Measurements from ENCODE around the gene FAM136A. TPM values are rescaled to one million over a fixed set of nuclear protein-coding genes. Genes with fewer than 3 reads are reported as not detected.
A peak's percentile ranks its signal among the peaks of the same experiment; 100 is the strongest.

FAM136A gene
- total RNA-seq = 10 to 100 TPM; 26.2 to 27.4 TPM
- polyA plus RNA-seq = 10 to 100 TPM; 33.4 to 43.6 TPM

GRCh38 chr2:70301344-70302194, at the start of gene FAM136A:
TSS of gene FAM136A (minus strand) at chr2:70302067. CDS start at chr2:70302011, 56 bp downstream.
- H3K4me3 ChIP-seq (ENCODE audit: low read length in 2 of 2) = peak within 1 kb of the TSS; percentile 72 to 80
- Mint-ChIP-seq H3K4me3 (peak within 1 kb of the TSS; percentile 84 to 97 (median 93)), H3K4me1 (peaks cover 15 to 26% (median 22%) of the 10 kb centered on the region in 4 donors), H3K27ac (peak within 1 kb of the TSS; percentile 77 to 94 (median 91)), H3K9me3 (no peaks in the 10 kb centered on the region), H3K27me3 (no peaks in the 10 kb centered on the region), H3K36me3 (peaks cover 16 to 30% of the 10 kb centered on the region in 2 donors)
- peaks cover 8% of the 10 kb centered on the region for H3K4me1 ChIP-seq (ENCODE audit: insufficient read depth, low read length)
- peak within 1 kb of the TSS; percentile 79 for H3K27ac ChIP-seq (ENCODE audit: low read depth, low read length)
- intact Hi-C loops (cut with micrococcal nuclease) = loop anchor here (1.0 to 10.0 kb wide), 6 partner anchors 8 to 577 kb away; partner anchors contain the start of genes C2orf42, SNRPG and TGFA
- no peaks in the 10 kb centered on the region for H3K9me3 ChIP-seq (ENCODE audit: control insufficient read depth in 1 of 2, low read length in 2 of 2)
- H3K27me3 ChIP-seq (ENCODE audit: insufficient read depth, low read length) = no peaks in the 10 kb centered on the region
- DNase-seq = peak; percentile 86 to 89 (median 86)
- POLR2A ChIA-PET (ENCODE audit: partially characterized antibody) = interaction anchor here (0.9 to 3.2 kb wide), 13 partner anchors 8 to 399 kb away, joined by 3 to 22 read pairs (median 5); partner anchors contain the start of genes C2orf42, MXD1, PCYOX1 and SNRPG
- no peaks in the 10 kb centered on the region for H3K36me3 ChIP-seq (ENCODE audit: insufficient read depth, low read length)
- CTCF ChIA-PET (ENCODE audit: partially characterized antibody) = interaction anchor here (0.7 to 6.7 kb wide), 26 partner anchors 9 to 649 kb away, joined by 3 to 136 read pairs (median 5); partner anchors contain the start of genes C2orf42, MXD1, PCYOX1 and SNRPG

GRCh38 chr2:70349921-70350685, 48.2 kb upstream of the FAM136A start:
- no peaks in the 10 kb centered on the region for H3K9me3 Mint-ChIP-seq
- intact Hi-C loops (cut with micrococcal nuclease) = no loop called here
- no peaks in the 10 kb centered on the region for H3K36me3 Mint-ChIP-seq
- DNase-seq = no peak
- Histone ChIP-seq H3K27ac (ENCODE audit: low read depth, low read length) (no peak overlapping the region), H3K27me3 (ENCODE audit: insufficient read depth, low read length) (no peaks in the 10 kb centered on the region), H3K36me3 (ENCODE audit: insufficient read depth, low read length) (no peaks in the 10 kb centered on the region), H3K9me3 (ENCODE audit: control insufficient read depth in 1 of 2, low read length in 2 of 2) (no peaks in the 10 kb centered on the region), H3K4me1 (ENCODE audit: insufficient read depth, low read length) (no peaks in the 10 kb centered on the region), H3K4me3 (ENCODE audit: low read length in 2 of 2) (no peak overlapping the region)
- ChIA-PET POLR2A (ENCODE audit: partially characterized antibody) (interaction anchor here (0.7 kb wide), 1 partner anchor 259 kb away, joined by 5 read pairs; no protein-coding TSS in a partner anchor), CTCF (ENCODE audit: partially characterized antibody) (interaction anchor here (0.6 kb wide), 1 partner anchor 627 kb away, joined by 3 read pairs; no protein-coding TSS in a partner anchor)
- no peak overlapping the region for H3K4me3 Mint-ChIP-seq
- H3K4me1 Mint-ChIP-seq = no peaks in the 10 kb centered on the region
- no peak overlapping the region for H3K27ac Mint-ChIP-seq
- H3K27me3 Mint-ChIP-seq = peaks cover 22 to 23% of the 10 kb centered on the region in 2 donors

DNA sequence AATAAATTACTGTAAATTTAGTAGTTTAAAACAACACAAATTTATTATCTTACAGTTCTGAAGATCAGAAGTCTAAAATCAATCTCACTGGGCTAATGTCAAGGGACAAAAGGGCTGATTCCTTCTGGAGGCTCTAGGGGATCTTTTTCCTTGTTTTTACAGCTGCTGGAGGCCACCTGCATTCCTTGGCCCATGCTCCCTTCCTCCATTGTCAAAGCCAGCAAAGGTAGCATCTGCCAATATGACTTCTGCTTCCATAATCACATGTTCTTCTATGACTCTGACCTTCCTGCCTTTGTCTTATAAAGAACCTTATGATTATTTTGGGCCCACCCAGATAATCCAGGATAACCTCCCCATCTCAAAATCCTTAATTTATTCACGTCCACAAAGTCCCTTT, 46.0 kb upstream of the FAM136A start:
- no peaks in the 10 kb centered on the region for H3K4me1 Mint-ChIP-seq
- CTCF ChIA-PET (ENCODE audit: partially characterized antibody) = no interaction called here
- peaks cover 22 to 23% of the 10 kb centered on the region in 2 donors for H3K27me3 Mint-ChIP-seq
- no peaks in the 10 kb centered on the region for H3K36me3 Mint-ChIP-seq
- H3K36me3 ChIP-seq (ENCODE audit: insufficient read depth, low read length) = no peaks in the 10 kb centered on the region
- no peak overlapping the region for H3K27ac ChIP-seq (ENCODE audit: low read depth, low read length)
- intact Hi-C loops (cut with micrococcal nuclease) = no loop called here
- H3K9me3 Mint-ChIP-seq = no peaks in the 10 kb centered on the region
- H3K4me3 Mint-ChIP-seq = no peak overlapping the region
- POLR2A ChIA-PET (ENCODE audit: partially characterized antibody) = no interaction called here
- DNase-seq = no peak
- no peak overlapping the region for H3K27ac Mint-ChIP-seq
- no peaks in the 10 kb centered on the region for H3K9me3 ChIP-seq (ENCODE audit: control insufficient read depth in 1 of 2, low read length in 2 of 2)
- H3K4me1 ChIP-seq (ENCODE audit: insufficient read depth, low read length) = no peaks in the 10 kb centered on the region
- no peak overlapping the region for H3K4me3 ChIP-seq (ENCODE audit: low read length in 2 of 2)
- H3K27me3 ChIP-seq (ENCODE audit: insufficient read depth, low read length) = no peaks in the 10 kb centered on the region

DNA sequence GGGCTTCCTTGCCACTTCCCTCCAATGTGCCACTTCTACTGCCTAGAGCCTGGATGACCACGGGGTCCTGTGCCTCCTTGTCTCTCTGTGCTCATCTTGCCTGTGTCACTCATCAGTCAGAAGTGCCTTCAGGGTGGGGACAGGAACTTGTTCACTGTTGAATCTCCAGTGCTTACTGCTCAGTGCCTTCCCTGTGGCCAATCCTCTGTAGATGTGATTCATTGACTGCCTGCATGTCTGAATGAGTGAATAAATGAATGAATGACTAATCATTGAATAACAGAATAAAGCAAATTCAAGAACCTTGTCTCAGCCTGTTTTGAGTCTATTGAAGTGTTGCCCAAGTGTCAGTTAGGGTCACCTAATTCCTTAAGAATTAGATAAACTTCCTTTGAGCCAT, 42.3 kb upstream of the FAM136A start:
- Mint-ChIP-seq H3K9me3 (no peaks in the 10 kb centered on the region), H3K27me3 (peaks cover 11 to 15% of the 10 kb centered on the region in 2 donors), H3K36me3 (no peaks in the 10 kb centered on the region), H3K4me3 (no peak overlapping the region), H3K4me1 (peaks cover 0 to 2% (median under 1%) of the 10 kb centered on the region in 4 donors), H3K27ac (no peak overlapping the region)
- Histone ChIP-seq H3K27me3 (ENCODE audit: insufficient read depth, low read length) (no peaks in the 10 kb centered on the region), H3K4me1 (ENCODE audit: insufficient read depth, low read length) (no peaks in the 10 kb centered on the region), H3K27ac (ENCODE audit: low read depth, low read length) (no peak overlapping the region), H3K9me3 (ENCODE audit: control insufficient read depth in 1 of 2, low read length in 2 of 2) (no peaks in the 10 kb centered on the region), H3K36me3 (ENCODE audit: insufficient read depth, low read length) (no peaks in the 10 kb centered on the region), H3K4me3 (ENCODE audit: low read length in 2 of 2) (no peak overlapping the region)
- ChIA-PET CTCF (ENCODE audit: partially characterized antibody) (interaction anchor here (3.5 to 5.6 kb wide), 2 partner anchors 11 to 273 kb away, joined by 10 to 125 read pairs; no protein-coding TSS in a partner anchor), POLR2A (ENCODE audit: partially characterized antibody) (no interaction called here)
- intact Hi-C loops (cut with micrococcal nuclease) = loop anchor here (5.0 kb wide), 1 partner anchor 208 kb away; the partner anchor contains the start of gene TGFA
- peak in 1 of 5 donors; percentile 37 for DNase-seq

DNA sequence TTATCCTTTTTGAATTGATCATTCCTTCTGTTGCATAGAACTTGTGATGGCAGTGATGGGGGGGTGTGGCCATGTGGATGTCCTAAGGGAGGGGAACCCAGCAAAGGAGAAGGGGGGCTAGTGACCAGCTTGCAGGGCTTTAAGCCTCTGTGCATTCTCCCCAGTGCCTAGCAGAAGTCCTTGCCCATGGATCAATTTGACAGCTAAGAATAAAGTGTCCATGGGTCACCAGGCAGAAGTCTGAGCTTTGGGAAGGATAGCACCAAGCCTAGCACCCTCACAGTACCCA, 39.6 kb upstream of the FAM136A start:
- no peaks in the 10 kb centered on the region for H3K36me3 ChIP-seq (ENCODE audit: insufficient read depth, low read length)
- no peak overlapping the region for H3K27ac ChIP-seq (ENCODE audit: low read depth, low read length)
- H3K27ac Mint-ChIP-seq = no peak overlapping the region
- ChIA-PET CTCF (ENCODE audit: partially characterized antibody) (interaction anchor here (1.1 to 5.6 kb wide), 11 partner anchors 9 to 430 kb away, joined by 3 to 125 read pairs (median 10); no protein-coding TSS in a partner anchor), POLR2A (ENCODE audit: partially characterized antibody) (no interaction called here)
- no peak overlapping the region for H3K4me3 ChIP-seq (ENCODE audit: low read length in 2 of 2)
- H3K27me3 ChIP-seq (ENCODE audit: insufficient read depth, low read length) = no peaks in the 10 kb centered on the region
- H3K36me3 Mint-ChIP-seq = no peaks in the 10 kb centered on the region
- H3K4me1 Mint-ChIP-seq = peaks cover 0 to 2% (median under 1%) of the 10 kb centered on the region in 4 donors
- H3K4me1 ChIP-seq (ENCODE audit: insufficient read depth, low read length) = no peaks in the 10 kb centered on the region
- peak overlapping the region in 1 of 8 donors; percentile 0 for H3K4me3 Mint-ChIP-seq
- peaks cover 5 to 12% of the 10 kb centered on the region in 2 donors for H3K27me3 Mint-ChIP-seq
- no peaks in the 10 kb centered on the region for H3K9me3 Mint-ChIP-seq
- no peak for DNase-seq
- no peaks in the 10 kb centered on the region for H3K9me3 ChIP-seq (ENCODE audit: control insufficient read depth in 1 of 2, low read length in 2 of 2)
- intact Hi-C loops (cut with micrococcal nuclease) = loop anchor here (1.0 to 5.0 kb wide), 4 partner anchors 37 to 307 kb away; partner anchors contain the start of gene TGFA

DNA sequence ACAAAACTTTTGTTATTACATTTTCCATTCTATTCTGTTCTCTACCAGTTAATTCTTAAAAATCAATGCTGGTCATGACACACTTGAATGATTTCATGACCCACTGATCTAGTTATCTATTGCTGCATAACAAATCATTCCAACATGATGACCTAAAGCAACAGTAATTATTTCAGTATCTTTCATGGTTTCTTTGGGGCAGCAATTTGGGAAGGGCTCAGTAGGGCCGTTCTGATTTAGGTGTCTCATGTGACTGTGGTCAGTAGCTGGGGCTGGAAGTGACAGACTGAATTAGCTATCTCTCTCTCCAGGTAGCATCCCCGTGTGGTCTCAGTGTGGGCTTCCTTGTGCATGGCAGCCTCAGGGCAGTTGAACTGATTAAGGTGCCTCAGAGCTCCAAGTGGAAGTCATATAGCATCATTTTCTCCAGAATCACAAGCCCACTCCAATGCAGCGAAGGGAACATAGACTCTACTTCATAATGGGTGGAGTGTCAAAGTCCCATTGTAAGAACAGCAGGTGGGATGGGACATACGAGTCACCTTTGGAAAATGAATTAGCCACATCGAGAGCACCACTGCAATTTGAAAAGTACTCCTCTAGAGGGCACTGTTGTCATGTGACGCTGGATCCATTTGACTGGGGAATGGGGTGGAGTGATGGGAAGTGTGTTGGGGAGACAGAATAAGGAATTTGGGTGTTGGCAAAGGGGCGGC, 39.1 kb upstream of the FAM136A start:
- no peak overlapping the region for H3K4me3 ChIP-seq (ENCODE audit: low read length in 2 of 2)
- DNase-seq = peak; percentile 41 to 50 (median 47)
- Mint-ChIP-seq H3K36me3 (no peaks in the 10 kb centered on the region), H3K4me3 (peak overlapping the region in 1 of 8 donors; percentile 0), H3K9me3 (no peaks in the 10 kb centered on the region), H3K27me3 (peaks cover 5 to 11% of the 10 kb centered on the region in 2 donors), H3K4me1 (peaks cover 0 to 2% (median under 1%) of the 10 kb centered on the region in 4 donors), H3K27ac (no peak overlapping the region)
- POLR2A ChIA-PET (ENCODE audit: partially characterized antibody) = no interaction called here
- no peak overlapping the region for H3K27ac ChIP-seq (ENCODE audit: low read depth, low read length)
- no peaks in the 10 kb centered on the region for H3K27me3 ChIP-seq (ENCODE audit: insufficient read depth, low read length)
- no peaks in the 10 kb centered on the region for H3K36me3 ChIP-seq (ENCODE audit: insufficient read depth, low read length)
- intact Hi-C loops (cut with micrococcal nuclease) = loop anchor here (1.0 to 5.0 kb wide), 4 partner anchors 37 to 307 kb away; partner anchors contain the start of gene TGFA
- H3K4me1 ChIP-seq (ENCODE audit: insufficient read depth, low read length) = no peaks in the 10 kb centered on the region
- CTCF ChIA-PET (ENCODE audit: partially characterized antibody) = interaction anchor here (0.7 to 5.6 kb wide), 16 partner anchors 8 to 429 kb away, joined by 3 to 125 read pairs (median 4); no protein-coding TSS in a partner anchor
- no peaks in the 10 kb centered on the region for H3K9me3 ChIP-seq (ENCODE audit: control insufficient read depth in 1 of 2, low read length in 2 of 2)
